ENCODE results near the gene PTPRO.

Gene PTPRO

GRCh38 chr12:15350643-15351042 lies 28.3 kb downstream of the PTPRO start:
- no peak for DNase-seq (ENCODE audit: low spot score)

- DNase-seq (ENCODE audit: low spot score): no peak
These were observed 33.5 kb downstream of the PTPRO start for GRCh38 chr12:15355766-15356165.

- DNase-seq (ENCODE audit: low spot score): no peak
These were observed 34.6 kb downstream of the PTPRO start for GRCh38 chr12:15356951-15357364.

- DNase-seq (ENCODE audit: low spot score): no peak
These were observed 42.2 kb downstream of the PTPRO start for GRCh38 chr12:15364221-15365160.

GRCh38 chr12:15368812-15369211 lies 46.5 kb downstream of the PTPRO start:
- DNase-seq (ENCODE audit: low spot score): no peak

GRCh38 chr12:15372352-15372751 lies 50.0 kb downstream of the PTPRO start:
- no peak for DNase-seq (ENCODE audit: low spot score)

GRCh38 chr12:15387772-15388171 lies 65.5 kb downstream of the PTPRO start:
- DNase-seq (ENCODE audit: low spot score): no peak

DNA sequence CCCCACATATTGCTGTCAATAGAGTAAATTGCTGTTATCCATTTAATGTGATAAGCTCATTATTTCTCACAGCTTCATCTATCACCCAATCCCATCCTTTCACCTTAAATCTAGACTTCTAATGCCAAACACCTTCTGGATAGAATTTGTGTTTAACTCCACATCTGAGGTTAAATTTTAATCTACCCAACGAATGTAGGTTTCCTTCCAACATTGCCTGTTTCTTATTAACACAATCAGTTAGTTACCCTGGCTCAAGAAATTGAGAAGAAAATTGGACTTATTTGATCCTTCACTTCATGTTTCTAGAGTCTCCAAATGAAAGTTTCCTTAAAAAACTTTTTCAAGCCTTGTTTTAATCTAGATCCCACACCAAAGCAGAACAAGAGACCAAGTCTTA lies 67.3 kb downstream of the PTPRO start:
- no peak for DNase-seq (ENCODE audit: low spot score)

DNA sequence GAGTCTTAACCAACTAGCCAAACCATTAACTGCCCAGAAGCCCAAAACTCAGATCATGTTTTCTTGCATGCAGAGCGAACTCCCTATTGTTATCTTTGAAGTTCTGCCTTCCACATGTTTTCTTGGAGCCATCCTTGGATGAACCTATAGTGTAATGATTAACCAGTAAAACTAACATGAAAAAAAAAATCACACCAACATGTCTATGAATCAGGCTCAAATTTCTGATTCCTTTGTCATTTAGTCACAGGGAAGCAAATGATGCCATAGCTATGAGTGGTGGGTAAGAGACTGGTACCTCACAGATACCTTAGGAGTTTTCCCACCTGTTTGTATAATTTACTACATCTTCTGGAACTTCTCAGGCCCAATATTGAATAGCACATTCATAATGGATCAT lies 70.7 kb downstream of the PTPRO start:
- DNase-seq (ENCODE audit: low spot score): no peak

DNA sequence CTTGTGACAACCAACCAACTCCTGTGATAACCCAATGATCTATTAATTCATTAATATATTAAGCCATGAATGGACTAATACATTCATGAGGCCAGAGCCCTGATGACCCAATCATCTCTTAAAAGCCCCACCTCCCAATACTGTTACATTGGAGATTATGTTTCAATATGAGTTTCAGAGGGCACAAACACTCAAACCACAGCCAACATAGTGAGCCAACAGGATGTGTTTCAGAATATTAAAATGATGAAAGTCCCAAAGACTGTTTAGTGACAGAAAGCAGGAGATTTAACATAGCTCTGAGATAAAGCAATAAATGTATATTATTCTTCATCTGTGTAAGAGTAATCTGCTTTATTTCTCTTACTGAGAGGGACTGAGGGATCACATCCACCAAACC lies 71.7 kb downstream of the PTPRO start:
- DNase-seq (ENCODE audit: low spot score): no peak

GRCh38 chr12:15404485-15404884 lies 82.2 kb downstream of the PTPRO start:
- peak; percentile 22 for DNase-seq (ENCODE audit: low spot score)

DNA sequence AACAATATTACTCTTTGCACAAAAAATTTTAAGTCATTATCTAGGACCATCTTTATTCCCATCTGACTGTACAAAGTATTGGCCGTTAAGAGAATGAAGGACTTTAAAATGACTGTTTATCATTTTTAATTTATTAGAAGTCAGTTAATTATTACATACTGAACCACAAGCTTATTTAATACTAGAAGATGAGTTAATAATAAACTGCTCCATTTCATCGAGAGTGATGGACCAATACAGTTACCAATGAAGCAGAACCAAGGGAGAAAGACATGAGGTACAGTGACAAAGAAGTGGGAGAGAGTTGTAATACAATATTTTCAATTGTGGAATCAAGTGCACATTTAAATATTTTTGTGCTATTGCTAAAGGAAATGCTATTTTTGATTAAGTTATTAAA lies 83.3 kb downstream of the PTPRO start:
- DNase-seq (ENCODE audit: low spot score): no peak

DNA sequence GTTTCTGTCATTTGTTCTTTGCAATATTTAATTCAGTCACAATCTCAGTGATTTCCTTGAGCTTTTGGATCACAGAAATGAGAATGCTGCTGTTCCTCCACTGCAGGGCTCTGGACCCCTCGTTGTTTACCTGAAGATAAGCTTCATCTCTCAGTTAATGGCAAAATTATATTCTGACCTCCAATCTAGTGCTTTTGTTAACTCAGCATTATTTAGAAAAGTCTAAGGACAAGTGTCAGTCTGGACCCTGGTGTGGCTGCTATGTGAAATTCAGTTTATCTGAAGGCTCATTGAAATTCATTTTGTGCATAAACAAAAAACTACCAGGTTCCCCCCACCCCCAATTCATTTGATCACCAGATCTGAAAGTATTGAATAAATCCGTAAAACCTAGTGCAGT lies 84.7 kb downstream of the PTPRO start:
- no peak for DNase-seq (ENCODE audit: low spot score)

GRCh38 chr12:15411842-15412241 lies 89.5 kb downstream of the PTPRO start:
- DNase-seq (ENCODE audit: low spot score): no peak

GRCh38 chr12:15417691-15418090 lies 95.4 kb downstream of the PTPRO start:
- DNase-seq (ENCODE audit: low spot score): no peak

GRCh38 chr12:15423629-15424028 lies 101.3 kb downstream of the PTPRO start:
- DNase-seq (ENCODE audit: low spot score): no peak

- DNase-seq (ENCODE audit: low spot score): no peak
These were observed 105.6 kb downstream of the PTPRO start for GRCh38 chr12:15427913-15428312.

DNA sequence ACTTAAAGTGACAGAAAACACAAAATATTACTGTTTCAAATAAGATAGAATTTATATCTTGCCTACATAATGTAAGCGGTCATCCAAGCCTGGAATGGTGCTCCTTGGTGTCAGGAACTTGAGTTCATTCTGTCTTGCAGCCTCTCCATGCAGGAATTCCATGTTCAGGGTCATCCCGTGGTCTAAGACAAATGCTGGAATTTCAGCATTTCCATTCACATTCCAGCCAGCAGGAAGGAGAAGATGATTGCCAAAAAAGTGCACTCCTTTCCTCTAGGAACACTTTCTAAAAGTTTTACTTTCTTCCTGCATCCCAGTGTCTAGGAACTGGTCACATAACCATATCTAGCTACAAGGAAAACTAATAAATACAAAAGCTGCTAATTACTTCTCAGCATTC lies 106.3 kb downstream of the PTPRO start:
- DNase-seq (ENCODE audit: low spot score): no peak

GRCh38 chr12:15429262-15429661 lies 107.0 kb downstream of the PTPRO start:
- DNase-seq (ENCODE audit: low spot score): no peak

GRCh38 chr12:15435597-15435996 lies 113.3 kb downstream of the PTPRO start:
- DNase-seq (ENCODE audit: low spot score): no peak

GRCh38 chr12:15439459-15439858 lies 117.2 kb downstream of the PTPRO start:
- DNase-seq (ENCODE audit: low spot score): no peak

DNA sequence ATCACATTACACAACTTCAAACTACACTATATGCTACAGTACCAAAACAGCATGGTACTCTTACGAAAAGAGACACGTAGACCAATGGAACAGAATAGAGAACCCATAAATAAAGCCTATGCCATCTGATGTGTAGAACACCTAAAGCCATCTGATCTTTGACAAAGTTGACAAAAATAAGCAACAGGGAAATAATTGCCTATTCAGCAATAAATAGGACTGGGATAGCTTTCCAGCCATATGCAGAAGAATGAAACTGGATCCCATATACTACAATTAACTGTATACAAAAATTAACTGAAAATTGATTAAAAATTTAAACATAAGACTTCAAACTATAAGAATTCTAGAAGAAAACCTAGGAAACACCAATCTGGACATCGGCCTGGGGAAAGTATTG lies 120.7 kb downstream of the PTPRO start:
- no peak for DNase-seq (ENCODE audit: low spot score)

DNA sequence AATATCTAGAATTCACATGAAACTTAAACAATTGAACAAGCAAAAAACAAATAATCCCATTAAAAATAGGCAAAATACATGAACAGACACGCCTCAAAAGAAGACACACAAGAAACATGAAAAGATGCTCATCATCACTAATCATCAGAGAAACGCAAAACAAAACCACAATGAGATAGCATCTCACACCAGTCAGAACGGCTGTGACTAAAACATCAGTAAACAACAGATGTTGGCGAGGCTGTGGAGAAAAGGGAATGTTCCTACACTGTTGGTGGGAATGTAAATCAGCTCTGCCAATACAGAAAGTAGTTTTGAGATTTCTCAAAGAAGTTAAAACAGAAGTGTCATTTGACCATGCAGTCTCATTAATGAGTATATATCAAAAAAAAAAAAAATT lies 121.3 kb downstream of the PTPRO start:
- no peak for DNase-seq (ENCODE audit: low spot score)

- DNase-seq (ENCODE audit: low spot score): no peak
These were observed 122.2 kb downstream of the PTPRO start for GRCh38 chr12:15444523-15444922.
